ENCODE data around the gene ZNF76.

ZNF76 gene

DNA sequence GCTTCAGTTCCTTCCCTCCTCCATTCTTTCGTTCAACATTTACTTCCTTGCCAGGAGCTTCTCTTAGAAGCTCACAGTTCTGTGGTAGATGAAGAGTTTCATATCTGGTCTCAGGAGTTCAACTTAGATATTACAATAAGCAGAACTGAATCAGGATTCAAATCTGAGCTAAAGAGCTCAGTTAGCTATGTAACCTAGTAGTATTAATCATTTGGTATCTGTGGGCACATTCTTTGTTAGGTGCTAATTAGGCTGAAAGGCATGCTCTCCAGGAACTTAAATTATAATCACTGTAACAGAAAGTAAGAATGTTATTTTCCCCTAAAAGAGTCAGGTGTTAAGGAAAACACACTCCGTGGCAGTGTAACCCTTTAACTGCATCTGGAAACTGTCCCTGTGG lies 8.4 kb downstream of the ZNF76 start:
- DNase-seq = no peak

DNA sequence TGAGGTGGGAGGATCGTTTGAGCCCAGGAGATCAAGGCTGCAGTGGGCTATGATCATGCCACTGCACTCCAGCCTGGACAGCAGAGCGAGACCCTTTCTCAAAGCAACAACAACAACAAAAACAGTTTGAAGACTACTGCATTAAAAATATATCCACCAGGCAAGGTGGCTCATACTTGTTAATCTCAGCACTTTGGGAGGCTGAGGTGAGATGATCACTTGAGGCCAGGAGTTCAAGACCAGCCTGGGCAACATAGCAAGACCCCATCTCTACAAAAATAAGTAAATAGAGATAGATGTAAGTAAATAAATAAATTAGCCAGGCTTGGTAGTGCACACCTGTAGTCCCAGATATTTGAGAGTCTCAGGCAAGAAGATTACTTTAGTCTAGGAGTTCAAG lies 12.5 kb downstream of the ZNF76 start:
- no peak for DNase-seq

DNA sequence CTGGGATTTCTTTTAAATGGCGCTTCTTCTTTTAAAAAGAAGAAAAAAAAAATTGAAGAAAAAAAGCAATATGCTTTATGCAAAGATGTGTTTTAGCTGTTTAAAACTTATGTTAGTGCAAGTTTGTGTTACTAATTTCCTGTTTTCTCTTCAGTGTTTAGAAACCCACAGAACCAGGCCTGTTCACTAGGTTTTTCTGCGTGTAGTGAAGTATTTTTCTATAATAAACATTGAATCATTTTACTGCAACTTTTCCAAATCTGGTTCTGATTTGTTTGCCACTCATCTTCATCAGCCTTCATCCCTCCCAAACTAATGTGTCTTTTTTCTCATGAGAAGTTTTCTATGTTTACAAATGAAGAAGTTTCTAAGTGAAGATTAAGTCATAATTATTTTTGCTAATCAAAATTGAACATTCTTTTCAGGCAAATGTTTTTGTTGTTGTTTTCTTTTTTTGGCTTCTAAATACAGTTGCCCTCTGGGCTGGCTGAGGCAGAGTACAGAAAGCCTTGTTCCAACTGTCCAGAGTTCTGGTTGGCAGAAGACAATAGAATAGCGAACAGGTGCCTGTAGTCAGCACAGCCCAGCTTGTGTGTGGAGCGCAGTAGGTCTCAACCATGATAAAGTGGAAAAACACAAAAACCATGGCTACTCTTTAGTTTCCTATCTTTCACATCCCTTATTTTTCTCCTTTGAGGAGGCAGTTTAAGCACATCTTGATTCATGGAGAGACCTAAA lies 14.5 kb downstream of the ZNF76 start:
- no peak for DNase-seq

DNA sequence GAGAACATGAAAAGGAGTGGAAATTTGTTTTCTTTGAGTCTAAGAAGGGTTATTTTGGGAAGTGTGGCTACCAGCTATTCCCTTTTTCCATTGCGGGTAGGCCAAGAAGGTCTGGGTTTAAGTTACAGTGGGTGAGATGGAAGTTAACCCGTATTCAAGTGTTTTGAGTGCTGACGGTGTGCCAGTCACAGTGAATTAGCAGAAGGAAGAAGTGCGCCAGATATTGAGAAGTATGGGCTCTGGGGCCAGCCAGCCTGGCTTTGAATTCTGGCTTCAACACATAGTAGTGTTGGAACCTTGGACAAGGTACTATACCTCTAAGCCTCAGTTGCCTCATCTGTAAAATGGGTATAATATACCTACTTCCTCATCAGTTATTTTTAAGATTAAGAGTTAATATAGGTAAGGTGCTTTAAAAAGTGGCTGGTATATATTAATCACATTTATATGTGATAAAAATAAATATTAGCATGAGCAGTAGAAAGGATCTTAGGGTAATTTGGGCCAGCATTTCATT lies 16.3 kb downstream of the ZNF76 start:
- peak in 2 of 4 experiments; percentile 8 to 19 for DNase-seq

DNA sequence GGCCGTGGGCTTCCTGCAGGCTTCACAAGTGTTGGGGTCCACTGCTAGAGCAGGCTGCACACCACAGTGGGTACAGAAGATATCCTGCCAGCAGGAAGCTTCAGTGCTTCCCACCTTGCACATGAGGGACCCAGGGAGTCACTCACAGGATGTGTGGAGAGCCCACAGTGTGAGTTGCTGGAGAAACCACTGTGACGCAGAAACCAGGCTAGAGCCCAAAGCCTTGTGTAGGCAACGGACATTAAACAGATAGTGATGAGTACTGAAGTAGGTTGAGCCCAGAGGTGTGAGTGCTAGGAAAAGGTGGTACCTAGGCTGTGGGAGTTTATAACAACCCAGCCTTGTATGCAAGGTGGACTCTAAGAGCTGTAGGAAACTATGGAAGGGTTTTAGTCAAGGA lies 19.2 kb downstream of the ZNF76 start:
- no peak for DNase-seq

DNA sequence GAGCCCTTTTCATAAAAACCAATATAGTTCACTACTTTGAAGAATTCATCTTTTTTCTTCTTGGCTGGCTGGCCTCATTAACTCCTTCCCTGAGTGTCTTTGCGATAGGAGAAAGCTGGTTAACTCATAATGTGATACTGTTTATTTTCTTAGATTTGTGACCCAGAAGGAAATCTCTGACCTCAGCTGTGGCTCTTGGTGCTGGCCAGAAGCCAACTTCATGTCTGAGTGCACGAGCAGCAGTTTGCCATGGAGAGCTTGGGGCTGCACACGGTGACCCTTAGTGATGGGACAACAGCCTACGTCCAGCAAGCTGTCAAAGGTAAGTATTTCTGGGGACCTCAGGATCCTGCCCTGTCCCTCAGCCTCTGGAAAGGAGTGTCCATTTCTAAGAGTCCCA lies 21.4 kb downstream of the ZNF76 start:
- no peak for DNase-seq

DNA sequence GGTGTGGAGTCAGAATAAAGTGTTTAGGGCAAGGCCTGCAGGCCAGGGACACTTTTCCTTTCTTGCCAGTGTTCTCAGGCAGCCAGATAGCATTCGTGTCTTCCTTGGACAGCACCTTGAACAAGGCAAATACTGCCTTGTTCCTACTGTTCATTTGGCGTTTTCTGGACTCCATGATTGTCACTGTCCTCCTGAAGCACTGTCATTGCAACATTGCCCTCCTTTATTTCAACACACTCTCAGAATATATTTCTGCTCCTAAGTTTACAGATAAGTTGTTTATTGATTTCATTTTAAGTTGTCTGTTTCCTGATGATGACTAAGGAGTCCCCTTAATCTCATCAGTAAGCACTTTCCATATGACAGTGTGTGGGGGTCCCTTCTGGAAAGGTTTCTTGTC lies 22.9 kb downstream of the ZNF76 start:
- DNase-seq = peak in 1 of 4 experiments; percentile 14

DNA sequence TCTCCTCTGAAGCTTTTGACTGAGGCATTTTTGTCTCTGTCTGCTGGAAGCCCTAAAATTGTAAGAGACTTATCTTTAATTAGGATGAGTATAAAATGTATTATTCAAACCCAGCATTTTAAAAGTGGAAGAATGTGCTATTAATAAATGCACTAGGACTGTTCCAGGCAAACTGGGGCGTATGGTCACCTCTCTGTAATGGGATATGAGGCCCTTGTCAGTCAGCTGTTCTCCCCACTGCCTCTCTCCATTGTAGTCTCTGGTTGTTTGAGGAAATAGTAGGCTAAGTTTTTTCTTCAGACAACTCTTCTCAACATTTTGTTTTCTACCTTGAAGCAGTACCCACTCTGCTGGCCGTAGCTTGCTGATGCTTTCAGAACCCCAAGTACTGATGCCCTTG lies 23.8 kb downstream of the ZNF76 start:
- DNase-seq = no peak

DNA sequence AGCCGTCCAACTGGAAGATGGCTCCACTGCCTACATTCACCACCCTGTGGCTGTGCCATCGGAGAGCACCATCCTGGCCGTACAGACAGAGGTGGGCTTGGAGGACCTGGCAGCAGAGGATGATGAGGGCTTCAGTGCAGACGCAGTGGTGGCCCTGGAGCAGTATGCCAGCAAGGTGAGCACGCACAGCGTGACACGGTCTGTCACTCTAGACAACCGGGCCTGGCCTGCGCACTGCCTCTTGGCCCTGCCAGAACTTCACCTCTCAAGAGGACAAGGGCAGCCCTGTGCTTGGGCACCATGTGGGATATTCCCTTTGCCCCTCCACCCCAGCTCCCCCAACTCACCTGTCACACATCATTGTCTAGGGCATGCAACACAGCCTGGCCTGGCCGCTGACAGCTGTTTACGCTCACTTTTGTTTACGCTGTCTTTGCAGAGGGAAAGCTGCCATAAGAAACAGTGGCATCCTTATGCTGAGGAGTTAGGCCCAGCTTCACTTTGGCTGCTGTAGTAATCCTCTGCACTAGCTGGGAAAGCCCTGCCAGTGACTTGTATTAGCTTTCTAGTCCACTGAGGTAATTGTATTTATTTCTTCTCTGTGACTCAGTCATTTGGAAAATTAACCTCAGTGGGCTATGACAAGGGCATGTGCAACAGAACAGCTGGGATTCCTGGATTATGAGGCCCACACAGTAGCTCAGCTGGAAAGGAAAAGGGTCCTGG lies 28.3 kb downstream of the ZNF76 start:
- DNase-seq = no peak

DNA sequence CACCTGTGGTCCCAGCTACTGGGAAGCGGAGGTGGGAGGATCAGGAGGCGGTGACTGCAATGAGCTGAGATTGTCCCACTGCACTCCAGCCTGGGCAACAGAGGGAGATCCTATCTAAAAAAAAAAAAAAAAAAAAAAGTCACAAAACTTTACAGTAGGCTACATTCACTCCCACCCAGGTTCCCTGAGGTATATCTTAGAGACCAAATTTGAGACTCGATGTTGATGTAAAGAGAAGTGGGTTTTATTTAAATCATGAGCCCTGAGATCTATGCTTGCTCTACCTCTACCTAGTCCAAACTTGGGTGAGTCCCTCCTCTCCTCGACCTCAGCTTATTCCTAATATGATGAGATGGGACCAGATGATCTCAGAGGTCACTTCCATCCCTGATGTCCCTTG lies 29.3 kb downstream of the ZNF76 start:
- no peak for DNase-seq

DNA sequence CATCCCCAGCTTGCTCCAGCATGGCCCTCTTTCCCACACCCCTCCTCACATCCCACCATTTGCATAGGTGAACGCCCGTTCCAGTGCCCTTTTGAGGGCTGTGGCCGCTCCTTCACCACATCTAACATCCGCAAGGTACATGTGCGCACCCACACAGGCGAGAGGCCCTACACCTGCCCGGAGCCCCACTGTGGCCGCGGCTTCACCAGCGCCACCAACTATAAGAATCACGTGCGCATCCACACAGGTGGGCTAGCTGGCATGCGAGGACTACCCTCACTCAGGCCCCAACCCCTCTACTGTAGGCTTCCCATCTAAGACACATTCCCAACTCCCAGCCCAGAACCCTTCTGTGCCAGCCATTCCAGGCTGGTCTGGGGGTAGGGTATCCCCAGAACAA lies 32.0 kb downstream of the ZNF76 start:
- no peak for DNase-seq

DNA sequence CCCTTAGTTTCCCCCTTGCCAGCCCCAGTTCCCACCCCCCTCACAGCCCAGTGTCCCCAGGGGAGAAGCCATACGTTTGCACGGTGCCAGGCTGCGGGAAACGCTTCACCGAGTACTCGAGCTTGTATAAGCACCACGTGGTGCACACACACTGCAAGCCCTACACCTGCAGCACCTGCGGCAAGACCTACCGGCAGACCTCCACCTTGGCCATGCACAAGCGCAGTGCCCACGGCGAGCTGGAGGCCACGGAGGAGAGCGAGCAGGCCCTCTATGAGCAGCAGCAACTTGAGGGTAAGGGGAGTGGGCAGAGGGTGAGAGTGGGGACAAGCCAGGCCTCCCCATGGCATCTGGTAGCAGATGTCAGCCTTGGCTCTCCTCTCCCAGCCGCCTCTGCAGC lies 33.0 kb downstream of the ZNF76 start:
- no peak for DNase-seq

DNA sequence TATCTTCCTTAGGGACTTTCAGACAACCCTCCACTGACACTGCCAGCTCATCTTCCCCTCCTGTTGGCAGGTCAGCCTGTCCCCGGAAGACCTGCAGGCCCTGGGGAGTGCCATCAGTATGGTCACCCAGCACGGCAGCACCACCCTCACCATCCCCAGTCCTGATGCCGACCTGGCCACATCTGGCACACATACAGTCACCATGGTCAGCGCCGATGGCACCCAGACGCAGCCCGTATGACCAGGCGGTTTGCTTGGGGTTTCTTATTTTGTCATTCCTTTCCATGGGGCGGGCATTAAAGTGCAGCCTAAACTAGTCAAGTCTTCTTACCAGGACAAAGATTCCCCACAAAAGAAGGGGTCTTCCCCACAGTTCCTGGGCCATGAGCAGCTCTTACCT lies 34.1 kb downstream of the ZNF76 start:
- DNase-seq = no peak

DNA sequence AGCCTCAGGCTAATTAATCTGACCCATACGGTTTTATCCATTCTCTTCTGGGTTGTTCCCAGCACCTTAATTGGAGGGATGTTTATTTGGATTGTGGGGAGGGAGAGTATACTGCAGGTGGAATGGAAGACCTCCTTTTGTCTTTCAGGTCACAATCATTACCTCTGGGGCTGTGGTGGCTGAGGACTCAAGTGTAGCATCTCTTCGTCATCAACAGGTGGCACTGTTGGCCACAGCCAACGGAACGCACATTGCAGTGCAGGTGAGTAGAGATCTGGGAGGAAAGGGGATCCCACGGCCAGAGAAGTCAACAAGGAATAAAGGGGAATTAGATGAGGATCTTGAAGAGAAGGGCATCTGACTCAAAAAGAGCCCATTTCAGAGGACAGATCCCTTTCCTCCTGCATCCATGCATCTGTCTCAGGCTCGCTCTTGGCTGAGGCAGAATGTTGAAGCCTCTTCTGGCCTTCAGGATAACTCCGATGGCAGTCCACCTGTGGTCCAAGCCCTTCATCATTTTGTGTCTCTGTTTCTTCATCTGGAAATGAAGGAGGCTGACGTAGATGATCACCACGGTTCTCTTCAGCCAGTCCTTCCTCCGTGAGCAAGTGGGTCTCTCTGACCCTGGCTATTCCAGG lies 34.9 kb downstream of the ZNF76 start:
- peak; percentile 34 to 56 (median 47) for DNase-seq

DNA sequence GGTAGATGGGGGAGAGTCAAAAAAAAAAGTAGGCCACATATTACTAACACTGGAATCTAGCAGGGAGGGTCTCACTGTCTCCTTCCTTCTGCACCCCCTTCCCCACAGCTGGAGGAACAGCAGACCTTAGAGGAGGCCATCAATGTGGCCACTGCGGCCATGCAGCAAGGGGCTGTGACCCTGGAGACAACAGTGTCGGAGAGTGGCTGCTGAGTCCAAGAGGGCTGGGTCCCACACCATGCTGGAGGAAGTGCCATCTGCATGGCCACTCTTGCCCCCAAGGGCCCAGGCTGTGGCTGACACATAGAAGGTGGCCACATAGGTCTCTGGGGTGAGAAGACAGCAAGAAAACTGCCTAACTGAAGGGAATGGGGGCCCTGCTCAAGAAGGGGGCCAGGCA lies 35.5 kb downstream of the ZNF76 start:
- DNase-seq = no peak

DNA sequence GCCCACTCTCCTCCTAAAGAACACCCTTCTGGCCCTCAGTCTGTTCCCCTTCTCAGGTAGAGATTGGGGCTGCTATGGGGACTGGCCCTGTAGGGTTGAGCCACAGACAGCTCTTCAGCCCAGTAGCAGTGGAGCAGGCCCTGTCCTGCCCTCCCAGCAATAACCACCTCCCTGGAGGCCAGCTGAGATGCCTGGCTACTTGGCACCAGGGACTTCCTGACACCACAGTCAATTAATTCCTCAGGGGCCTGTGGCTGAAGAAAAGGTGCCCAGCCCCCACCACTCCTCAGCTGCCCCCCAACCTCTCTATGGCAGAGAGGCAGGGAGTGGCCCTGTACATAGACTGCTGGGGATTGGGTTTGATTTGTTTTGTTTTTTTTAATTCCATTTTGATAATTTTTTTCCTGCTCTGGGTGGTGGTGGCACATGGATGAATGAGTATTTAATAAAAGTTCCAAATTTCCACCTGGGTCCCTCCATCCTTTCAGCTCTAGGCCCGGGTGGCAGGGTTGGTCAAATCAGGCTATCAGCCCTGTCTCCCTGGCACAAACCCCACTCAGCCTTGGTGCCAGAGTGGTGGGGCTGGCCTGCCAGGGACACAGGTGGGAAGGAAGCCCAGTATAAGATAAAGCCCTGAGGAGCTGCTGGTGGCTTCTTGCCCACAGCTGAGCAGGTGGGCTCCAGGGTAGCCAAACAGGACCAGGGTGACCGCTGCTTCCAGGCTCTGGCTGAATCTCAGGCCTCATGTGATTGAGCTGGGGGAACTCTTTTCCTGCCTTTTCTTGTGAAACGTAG lies 36.2 kb downstream of the ZNF76 start:
- no peak for DNase-seq

DNA sequence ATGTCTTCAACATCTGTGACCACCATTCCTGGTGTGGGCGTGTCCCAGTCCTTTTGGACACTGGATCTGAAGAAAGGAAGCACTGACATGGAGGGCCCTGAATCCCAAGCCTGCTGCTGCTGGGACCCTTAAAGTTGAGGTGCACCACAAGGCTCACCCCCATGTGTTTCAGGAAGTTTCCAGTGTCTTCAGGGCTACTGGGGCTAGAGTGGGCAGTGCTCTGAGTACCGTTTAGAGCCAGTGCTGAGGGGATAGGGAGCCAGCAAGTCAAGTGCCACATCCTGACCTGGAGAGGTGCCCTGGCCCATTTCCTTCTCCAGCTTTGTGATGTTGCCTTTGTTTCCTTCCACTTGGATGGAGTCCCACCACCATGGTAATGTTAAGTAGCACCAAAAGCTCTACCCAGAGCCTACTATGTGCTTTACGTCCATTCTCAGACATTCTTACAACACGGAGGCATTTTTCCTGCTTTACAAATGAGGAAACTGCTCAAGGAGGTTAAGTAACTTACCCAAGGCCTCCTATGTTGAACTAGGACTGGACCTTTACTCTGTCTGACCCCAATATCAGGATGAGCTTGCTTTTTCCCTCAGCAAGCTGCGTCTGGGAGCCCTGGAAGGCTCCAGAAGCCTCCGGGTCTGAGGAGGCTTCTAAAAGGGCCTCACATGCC lies 37.5 kb downstream of the ZNF76 start:
- peak in 2 of 4 experiments; percentile 50 to 53 for DNase-seq

DNA sequence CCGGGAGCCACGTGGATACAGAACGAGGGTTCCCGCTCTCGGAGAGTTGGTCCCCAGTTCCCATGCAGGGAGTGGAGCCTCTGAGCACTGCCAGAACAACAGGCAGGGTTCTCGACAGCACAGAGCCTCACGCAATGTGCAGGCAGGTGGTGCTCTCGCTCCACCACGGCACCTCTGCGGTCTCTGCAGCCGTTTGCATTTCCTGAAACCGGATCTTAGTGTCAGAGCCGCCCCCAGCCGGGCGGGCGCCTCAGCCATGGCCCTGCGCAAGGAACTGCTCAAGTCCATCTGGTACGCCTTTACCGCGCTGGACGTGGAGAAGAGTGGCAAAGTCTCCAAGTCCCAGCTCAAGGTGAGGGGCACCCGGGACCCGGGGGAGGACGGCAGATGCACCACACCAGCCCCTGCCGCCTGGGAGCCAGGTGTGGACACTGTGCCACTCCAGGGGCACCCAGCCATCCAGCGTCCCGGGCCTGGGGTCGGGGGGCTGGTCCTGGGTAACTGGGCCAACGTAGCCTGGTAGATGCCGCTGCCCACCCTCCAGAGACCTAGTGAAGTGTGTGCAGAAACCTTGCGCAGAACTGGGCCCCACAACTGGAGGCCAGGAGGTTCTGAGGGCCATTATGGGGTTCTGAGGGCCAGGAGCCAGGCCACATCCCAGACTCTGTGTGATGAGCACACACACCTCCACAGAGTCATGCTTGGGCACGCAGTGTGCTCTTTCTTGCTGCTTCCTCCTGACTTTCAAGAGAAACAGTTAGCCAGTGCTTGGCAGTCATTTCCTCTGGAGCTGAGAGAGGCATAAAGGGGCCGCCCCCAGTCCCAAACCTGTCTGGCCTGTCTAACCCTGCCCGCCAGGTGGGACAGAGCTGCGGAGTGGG lies 38.3 kb downstream of the ZNF76 start, which contains the start of gene DEF6:
TSS of gene DEF6 (plus strand) at position 218 of the 881 bp plus-strand sequence. CDS start at position 257, 39 bp downstream.
- DNase-seq = peak; percentile 86 to 94 (median 92)

DNA sequence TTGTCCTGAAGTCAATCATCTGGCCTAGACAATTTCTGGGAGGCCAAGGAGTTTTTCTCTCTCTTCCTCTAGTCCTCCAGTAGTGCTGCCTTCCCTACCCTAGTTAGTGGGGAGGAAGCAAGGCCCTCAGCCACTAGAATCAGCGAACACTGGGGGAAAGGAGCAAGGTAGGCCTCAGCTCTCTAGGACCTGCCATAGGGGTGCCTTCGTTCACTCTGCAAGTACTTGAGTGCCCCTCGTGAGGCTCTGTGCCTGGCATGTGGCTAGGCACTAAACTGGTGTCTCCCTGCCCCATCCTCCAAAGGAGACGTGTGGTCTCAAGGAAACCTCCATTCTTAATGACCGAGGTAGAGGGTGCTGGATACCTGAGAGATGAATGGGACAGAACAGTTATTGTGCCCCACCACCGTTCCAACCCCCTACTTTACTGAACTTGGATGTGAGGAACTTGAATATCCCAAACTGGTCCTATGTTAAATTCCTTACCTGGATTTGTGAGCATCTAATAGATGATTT lies 39.1 kb downstream of the ZNF76 start:
- peak in 3 of 4 experiments; percentile 23 to 44 (median 29) for DNase-seq

DNA sequence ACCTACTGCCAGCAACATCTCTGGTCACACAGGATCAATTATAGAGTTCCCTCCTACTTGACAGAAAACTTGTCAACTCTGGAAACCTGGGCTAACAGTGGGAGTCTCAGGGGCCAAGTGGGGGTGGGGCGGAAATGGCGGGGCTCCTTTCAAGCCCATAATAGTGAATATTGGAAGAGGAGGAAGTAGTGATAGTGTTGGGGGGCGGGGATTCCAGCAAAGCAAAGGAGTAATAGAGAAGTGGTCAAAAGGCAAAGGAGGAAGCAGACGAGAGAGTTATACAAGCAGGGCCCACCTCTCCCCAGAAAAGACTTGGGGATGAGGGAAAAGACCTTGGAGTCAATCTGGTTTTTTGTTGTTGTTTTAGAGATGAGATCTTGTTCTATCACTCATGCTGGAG lies 40.1 kb downstream of the ZNF76 start:
- peak; percentile 67 to 87 (median 76) for DNase-seq

DNA sequence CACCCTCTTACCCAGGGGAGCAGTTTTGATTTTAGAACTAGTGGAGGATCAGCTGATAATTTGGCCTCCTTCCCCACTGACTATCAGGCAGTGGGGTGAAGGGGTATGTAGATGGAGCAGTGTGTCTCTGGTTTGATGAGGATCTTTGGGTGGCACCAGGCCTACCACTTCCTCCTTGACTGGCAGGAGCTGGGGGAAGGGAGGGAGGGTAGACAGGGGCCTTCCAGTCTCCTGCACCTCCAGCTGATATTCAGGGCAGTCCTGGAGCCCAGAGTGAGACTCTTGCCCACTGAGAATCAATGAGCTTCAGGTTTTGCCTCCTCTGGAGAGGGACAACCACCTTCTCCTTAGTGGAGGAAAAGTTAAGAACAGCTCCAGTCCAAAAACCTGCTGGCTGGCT lies 41.3 kb downstream of the ZNF76 start:
- DNase-seq = peak in 3 of 4 experiments; percentile 29 to 51 (median 33)

Measured in suppressor macrophage (primary cell).